ENCODE measurements around the gene PLPP3.

The PLPP3 gene

GRCh38 chr1:56563568-56563967 lies 15.8 kb downstream of the PLPP3 start:
- Mint-ChIP-seq H3K9me3 (no peaks in the 10 kb centered on the region), H3K27me3 (no peaks in the 10 kb centered on the region), H3K27ac (no peak overlapping the region), H3K36me3 (no peaks in the 10 kb centered on the region), H3K4me3 (no peak overlapping the region), H3K4me1 (no peaks in the 10 kb centered on the region)

GRCh38 chr1:56562891-56563452 lies 16.4 kb downstream of the PLPP3 start:
- Mint-ChIP-seq H3K27me3 (no peaks in the 10 kb centered on the region), H3K36me3 (no peaks in the 10 kb centered on the region), H3K27ac (no peak overlapping the region), H3K4me1 (no peaks in the 10 kb centered on the region), H3K4me3 (no peak overlapping the region), H3K9me3 (no peaks in the 10 kb centered on the region)

DNA sequence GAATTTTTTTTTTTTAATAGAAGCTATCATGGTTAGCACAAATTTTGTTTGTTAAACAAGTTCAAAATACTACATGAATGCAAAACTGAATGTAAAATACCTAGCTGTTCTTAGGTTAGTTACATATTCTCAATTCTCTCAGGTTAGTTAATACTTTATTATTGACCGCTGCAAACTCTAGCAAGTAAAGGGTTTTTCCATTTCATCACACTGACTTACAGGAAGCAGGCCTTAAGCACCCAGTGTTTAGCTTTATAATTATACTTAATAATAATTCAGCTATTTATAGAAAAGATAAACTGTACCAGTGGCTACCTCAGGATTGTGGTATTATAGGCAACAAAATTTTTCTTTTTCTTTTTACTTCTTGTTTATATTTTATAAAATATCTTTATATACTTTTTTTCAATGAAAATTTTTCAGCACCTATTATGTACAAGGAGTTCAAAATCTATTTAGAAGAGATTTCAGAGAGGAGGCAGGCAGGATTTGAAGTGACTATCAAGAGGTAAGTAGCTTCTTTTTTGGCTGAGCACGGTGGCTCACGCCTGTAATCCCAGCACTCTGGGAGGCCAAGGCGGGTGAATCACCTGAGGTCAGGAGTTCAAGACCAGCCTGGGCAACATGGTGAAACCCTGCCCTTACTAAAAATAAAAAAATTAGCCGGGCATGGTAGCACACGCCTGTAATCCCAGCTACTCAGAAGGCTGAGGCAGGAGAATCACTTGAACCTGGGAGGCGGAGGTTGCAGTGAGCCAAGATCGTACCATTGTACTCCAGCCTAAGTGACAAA lies 17.9 kb downstream of the PLPP3 start:
- no peaks in the 10 kb centered on the region for H3K9me3 Mint-ChIP-seq
- H3K36me3 Mint-ChIP-seq: no peaks in the 10 kb centered on the region
- H3K4me1 Mint-ChIP-seq: no peaks in the 10 kb centered on the region

GRCh38 chr1:56557746-56558145 lies 21.6 kb downstream of the PLPP3 start:
- Mint-ChIP-seq H3K4me3 (no peak overlapping the region), H3K27ac (no peak overlapping the region), H3K9me3 (no peaks in the 10 kb centered on the region), H3K27me3 (peaks cover 1% of the 10 kb centered on the region), H3K4me1 (no peaks in the 10 kb centered on the region), H3K36me3 (no peaks in the 10 kb centered on the region)

More for the DNA sequence above, 17.9 kb downstream of the PLPP3 start:
- H3K27ac Mint-ChIP-seq: no peak overlapping the region
- H3K4me3 Mint-ChIP-seq: no peak overlapping the region
- no peaks in the 10 kb centered on the region for H3K27me3 Mint-ChIP-seq

DNA sequence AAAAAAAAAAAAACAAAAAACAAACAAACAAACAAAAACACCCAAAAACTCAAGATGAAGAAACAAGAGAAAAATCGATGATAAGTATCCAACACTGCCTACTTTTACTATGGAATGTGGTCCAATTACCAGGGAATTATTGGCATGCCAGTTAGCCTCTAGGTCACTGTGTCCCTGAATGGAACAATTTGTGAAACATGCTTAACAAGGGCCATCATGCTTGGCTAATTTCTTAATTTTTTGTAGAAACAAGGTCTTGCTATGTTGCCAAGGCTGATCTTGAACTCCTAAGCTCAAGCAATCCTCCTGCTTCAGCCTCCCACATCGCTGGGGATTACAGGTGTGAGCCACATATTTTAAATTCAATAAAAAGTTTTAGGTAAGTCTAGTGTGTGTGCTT lies 23.9 kb downstream of the PLPP3 start:
- Mint-ChIP-seq H3K27me3 (peaks cover 3% of the 10 kb centered on the region), H3K36me3 (no peaks in the 10 kb centered on the region), H3K4me3 (no peak overlapping the region), H3K27ac (no peak overlapping the region), H3K4me1 (no peaks in the 10 kb centered on the region), H3K9me3 (no peaks in the 10 kb centered on the region)

DNA sequence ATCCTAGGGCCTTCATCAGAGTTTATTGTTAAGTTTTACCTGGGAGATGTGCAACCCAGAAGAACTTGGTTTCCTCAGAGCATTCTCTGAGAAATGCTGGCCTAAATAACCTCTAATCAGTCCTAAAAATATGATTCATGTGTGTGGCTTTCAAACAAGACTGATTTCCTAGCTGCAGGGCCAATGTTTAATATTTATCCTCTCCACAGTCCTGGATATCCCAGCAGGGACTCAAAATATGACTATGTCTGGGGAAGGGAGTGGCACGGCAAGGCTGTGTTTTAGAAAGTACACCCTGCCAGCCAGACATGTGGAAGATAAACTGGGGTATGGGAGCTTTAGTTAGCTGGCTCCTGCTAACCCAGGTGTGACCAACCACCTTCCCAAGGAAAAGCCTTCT lies 26.3 kb downstream of the PLPP3 start:
- no peak overlapping the region for H3K4me3 Mint-ChIP-seq
- H3K27ac Mint-ChIP-seq: no peak overlapping the region
- no peaks in the 10 kb centered on the region for H3K9me3 Mint-ChIP-seq
- H3K27me3 Mint-ChIP-seq: peaks cover 3% of the 10 kb centered on the region
- H3K4me1 Mint-ChIP-seq: no peaks in the 10 kb centered on the region
- H3K36me3 Mint-ChIP-seq: no peaks in the 10 kb centered on the region

DNA sequence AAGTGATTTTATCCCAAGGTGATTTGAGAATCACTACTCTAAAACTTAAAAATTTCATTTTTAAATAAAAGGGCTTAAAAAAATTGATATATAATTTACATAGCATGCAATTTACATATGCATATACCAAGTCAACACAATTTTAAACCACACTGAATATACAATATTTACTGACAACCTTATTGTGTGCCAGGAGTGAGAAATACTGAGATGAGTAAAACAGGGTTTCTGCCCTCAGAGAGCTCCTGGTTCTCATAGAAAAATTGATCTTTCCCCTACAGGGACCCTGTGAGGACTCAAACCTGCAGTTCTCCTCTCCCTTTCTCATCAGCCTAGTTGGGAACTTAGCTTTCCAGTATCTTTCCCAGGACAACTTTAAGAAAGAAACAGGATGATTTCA lies 27.0 kb downstream of the PLPP3 start:
- Mint-ChIP-seq H3K27ac (no peak overlapping the region), H3K36me3 (no peaks in the 10 kb centered on the region), H3K27me3 (peaks cover 3% of the 10 kb centered on the region), H3K4me1 (no peaks in the 10 kb centered on the region), H3K9me3 (no peaks in the 10 kb centered on the region), H3K4me3 (no peak overlapping the region)

DNA sequence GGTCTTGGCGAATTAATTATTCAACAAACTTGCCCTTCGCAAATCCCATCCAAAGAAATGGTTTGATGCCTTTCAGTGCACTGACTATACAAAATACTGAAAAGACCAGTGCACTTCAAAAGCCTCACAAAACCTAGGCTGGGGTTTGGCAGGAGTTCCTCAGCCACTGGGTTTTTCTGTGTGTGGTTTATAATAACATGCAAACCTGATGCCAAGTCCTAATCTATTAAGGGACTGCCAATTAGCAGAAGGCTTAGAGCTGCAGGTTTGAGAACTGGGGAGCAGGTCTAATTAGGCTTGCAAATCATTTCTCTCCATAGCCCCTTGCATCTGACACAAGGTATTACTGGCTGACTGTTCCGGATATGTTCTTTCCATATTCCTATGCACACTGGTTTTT lies 27.7 kb downstream of the PLPP3 start:
- H3K4me3 Mint-ChIP-seq: no peak overlapping the region
- no peaks in the 10 kb centered on the region for H3K9me3 Mint-ChIP-seq
- H3K27ac Mint-ChIP-seq: no peak overlapping the region
- H3K36me3 Mint-ChIP-seq: no peaks in the 10 kb centered on the region
- H3K4me1 Mint-ChIP-seq: no peaks in the 10 kb centered on the region
- peaks cover 3% of the 10 kb centered on the region for H3K27me3 Mint-ChIP-seq

GRCh38 chr1:56550859-56551188 lies 28.5 kb downstream of the PLPP3 start:
- H3K9me3 Mint-ChIP-seq: no peaks in the 10 kb centered on the region
- no peaks in the 10 kb centered on the region for H3K36me3 Mint-ChIP-seq
- H3K27me3 Mint-ChIP-seq: peaks cover 3% of the 10 kb centered on the region
- H3K27ac Mint-ChIP-seq: no peak overlapping the region
- no peaks in the 10 kb centered on the region for H3K4me1 Mint-ChIP-seq
- H3K4me3 Mint-ChIP-seq: no peak overlapping the region

- no peaks in the 10 kb centered on the region for H3K9me3 Mint-ChIP-seq
- no peak overlapping the region for H3K4me3 Mint-ChIP-seq
- H3K27ac Mint-ChIP-seq: no peak overlapping the region
- no peaks in the 10 kb centered on the region for H3K36me3 Mint-ChIP-seq
- peaks cover 3% of the 10 kb centered on the region for H3K27me3 Mint-ChIP-seq
- no peaks in the 10 kb centered on the region for H3K4me1 Mint-ChIP-seq
Observed at GRCh38 chr1:56550138-56550858, 29.1 kb downstream of the PLPP3 start.

GRCh38 chr1:56548571-56548970 lies 30.8 kb downstream of the PLPP3 start:
- peaks cover 2% of the 10 kb centered on the region for H3K27me3 Mint-ChIP-seq

GRCh38 chr1:56547977-56548376 lies 31.4 kb downstream of the PLPP3 start:
- Mint-ChIP-seq H3K4me1 (no peaks in the 10 kb centered on the region), H3K36me3 (no peaks in the 10 kb centered on the region), H3K4me3 (no peak overlapping the region), H3K27me3 (peaks cover 2% of the 10 kb centered on the region), H3K27ac (no peak overlapping the region), H3K9me3 (peaks cover 4% of the 10 kb centered on the region)

More at GRCh38 chr1:56548571-56548970, 30.8 kb downstream of the PLPP3 start:
- Mint-ChIP-seq H3K27ac (no peak overlapping the region), H3K4me1 (no peaks in the 10 kb centered on the region), H3K9me3 (peaks cover 4% of the 10 kb centered on the region), H3K4me3 (no peak overlapping the region), H3K36me3 (no peaks in the 10 kb centered on the region)

- no peaks in the 10 kb centered on the region for H3K4me1 Mint-ChIP-seq
- peaks cover 4% of the 10 kb centered on the region for H3K9me3 Mint-ChIP-seq
- H3K27me3 Mint-ChIP-seq: peaks cover under 1% of the 10 kb centered on the region
- H3K36me3 Mint-ChIP-seq: no peaks in the 10 kb centered on the region
- no peak overlapping the region for H3K4me3 Mint-ChIP-seq
- no peak overlapping the region for H3K27ac Mint-ChIP-seq
Observed at GRCh38 chr1:56547473-56547872, 31.9 kb downstream of the PLPP3 start.

DNA sequence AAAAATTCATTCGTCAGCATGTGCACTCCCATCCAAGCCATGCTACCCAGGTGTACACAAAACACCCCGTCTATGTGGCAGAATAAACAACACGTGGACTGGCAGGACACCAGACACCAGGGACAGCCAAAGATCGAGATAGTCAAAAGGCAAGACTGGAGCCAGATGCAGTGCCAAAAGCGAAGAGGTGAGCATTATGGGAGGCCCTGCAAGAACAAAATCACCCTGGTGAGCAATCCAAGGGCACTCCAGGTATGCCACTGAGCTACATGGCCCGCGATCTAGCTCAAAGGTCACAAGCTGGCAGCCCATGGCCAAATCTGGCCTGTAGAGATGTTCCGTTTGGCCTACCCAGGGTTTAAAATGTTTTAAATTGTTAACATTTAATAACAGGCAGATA lies 33.7 kb downstream of the PLPP3 start:
- Mint-ChIP-seq H3K4me1 (no peaks in the 10 kb centered on the region), H3K27me3 (peaks cover 3% of the 10 kb centered on the region), H3K4me3 (no peak overlapping the region), H3K27ac (no peak overlapping the region), H3K9me3 (peaks cover 4% of the 10 kb centered on the region), H3K36me3 (no peaks in the 10 kb centered on the region)

- no peaks in the 10 kb centered on the region for H3K4me1 Mint-ChIP-seq
- H3K36me3 Mint-ChIP-seq: no peaks in the 10 kb centered on the region
- H3K4me3 Mint-ChIP-seq: no peak overlapping the region
- peaks cover 4% of the 10 kb centered on the region for H3K9me3 Mint-ChIP-seq
- peaks cover 3% of the 10 kb centered on the region for H3K27me3 Mint-ChIP-seq
- no peak overlapping the region for H3K27ac Mint-ChIP-seq
Observed at GRCh38 chr1:56543783-56544612, 35.4 kb downstream of the PLPP3 start.
